H9 (cell line): Measurements from ENCODE around the gene TEAD1. TPM values are rescaled to one million over a fixed set of nuclear protein-coding genes. Genes with fewer than 3 reads are reported as not detected.
A peak's percentile ranks its signal among the peaks of the same experiment; 100 is the strongest.

ENCODE experiments used
- DNase-seq: peaks from one replicate; pipeline ENCODE4 v3.0.0-alpha.2; 2017
- H2AFZ ChIP-seq: one replicate; pipeline ENCODE4 v1.6.1; 2013; ENCODE audit warnings: mild to moderate bottlenecking, low read length, control low read depth, moderate library complexity
- H2AK5ac ChIP-seq: 2 replicates; pipeline ENCODE4 v1.6.1; 2013; ENCODE audit warnings: low read length, control low read depth, mixed read lengths; ENCODE audit not compliant: insufficient read length
- H2BK120ac ChIP-seq: one replicate; pipeline ENCODE4 v1.6.1; 2013; ENCODE audit warnings: low read depth, mild to moderate bottlenecking, low read length, control low read depth, inconsistent platforms; ENCODE audit not compliant: poor library complexity, severe bottlenecking
- H2BK12ac ChIP-seq: 2 replicates; pipeline ENCODE4 v1.6.1; 2013; ENCODE audit warnings: low read length, control low read depth, mixed read lengths, low read depth; ENCODE audit not compliant: insufficient read length
- H2BK15ac ChIP-seq: 2 replicates; pipeline ENCODE4 v1.6.1; 2013; ENCODE audit warnings: low read depth, low read length, control low read depth
- H2BK20ac ChIP-seq: one replicate; pipeline ENCODE4 v1.6.1; 2013; ENCODE audit warnings: low read depth, mild to moderate bottlenecking, low read length, control low read depth, inconsistent platforms; ENCODE audit not compliant: poor library complexity, severe bottlenecking
- H2BK5ac ChIP-seq: 2 replicates; pipeline ENCODE4 v1.6.1; 2013; ENCODE audit warnings: low read length, control low read depth, mixed read lengths; ENCODE audit not compliant: insufficient read length
- H3K14ac ChIP-seq: 2 replicates; pipeline ENCODE4 v1.6.1; 2013; ENCODE audit warnings: low read length, control low read depth; ENCODE audit not compliant: insufficient read depth
- H3K18ac ChIP-seq: 2 replicates; pipeline ENCODE4 v1.6.1; 2013; ENCODE audit warnings: low read depth, mild to moderate bottlenecking, mixed read lengths, low read length, control low read depth; ENCODE audit not compliant: insufficient read length
- H3K23ac ChIP-seq: 2 replicates; pipeline ENCODE4 v1.6.1; 2013; ENCODE audit warnings: low read length, control low read depth, mixed read lengths, low read depth; ENCODE audit not compliant: insufficient read length
- H3K23me2 ChIP-seq: 2 replicates; pipeline ENCODE4 v1.6.1; 2013; ENCODE audit warnings: low read depth, mild to moderate bottlenecking, mixed read lengths, low read length, control low read depth; ENCODE audit not compliant: insufficient read length, poor library complexity, severe bottlenecking
- H3K27ac ChIP-seq: 2 replicates; pipeline ENCODE4 v1.5.1; 2013; ENCODE audit warnings: low read length, control low read depth, mixed read lengths, low read depth; ENCODE audit not compliant: insufficient read length
- H3K27me3 ChIP-seq: 2 replicates; pipeline ENCODE4 v1.6.1; 2013; ENCODE audit warnings: low read length, control low read depth, inconsistent platforms; ENCODE audit not compliant: insufficient read depth
- H3K4ac ChIP-seq: 2 replicates; pipeline ENCODE4 v1.6.1; 2013; ENCODE audit warnings: low read depth, mild to moderate bottlenecking, control low read depth, inconsistent platforms, low read length, moderate library complexity
- H3K4me1 ChIP-seq: 2 replicates; pipeline ENCODE4 v1.6.1; 2013; ENCODE audit warnings: low read length, control low read depth, inconsistent platforms; ENCODE audit not compliant: insufficient read depth
- H3K4me2 ChIP-seq: 2 replicates; pipeline ENCODE4 v1.6.1; 2013; ENCODE audit warnings: low read length, control low read depth, mixed read lengths; ENCODE audit not compliant: insufficient read length, insufficient read depth
- H3K56ac ChIP-seq: 2 replicates; pipeline ENCODE4 v1.6.1; 2013; ENCODE audit warnings: low read depth, mild to moderate bottlenecking, mixed read lengths, low read length, control low read depth; ENCODE audit not compliant: insufficient read length
- H3K79me1 ChIP-seq: 2 replicates; pipeline ENCODE4 v1.6.1; 2013; ENCODE audit warnings: low read depth, mild to moderate bottlenecking, moderate library complexity, low read length, control low read depth, inconsistent platforms; ENCODE audit not compliant: insufficient read depth, poor library complexity, severe bottlenecking
- H3K79me2 ChIP-seq: 2 replicates; pipeline ENCODE4 v1.6.1; 2013; ENCODE audit warnings: low read length, control low read depth, inconsistent platforms; ENCODE audit not compliant: insufficient read depth
- H3K9ac ChIP-seq: 2 replicates; pipeline ENCODE4 v1.6.1; 2013; ENCODE audit warnings: low read length, control low read depth, mixed read lengths; ENCODE audit not compliant: insufficient read length; ENCODE audit errors: extremely low read depth
- H3K9me3 ChIP-seq: one replicate; pipeline ENCODE4 v1.6.1; 2013; ENCODE audit warnings: low read depth, low read length, inconsistent platforms; ENCODE audit not compliant: control insufficient read depth
- H3T11ph ChIP-seq: one replicate; pipeline ENCODE4 v1.6.1; 2013; ENCODE audit warnings: mild to moderate bottlenecking, low read length, control low read depth, inconsistent platforms
- H4K20me1 ChIP-seq: one replicate; pipeline ENCODE4 v1.6.1; 2013; ENCODE audit not compliant: control insufficient read depth, insufficient read length, insufficient read depth
- H4K5ac ChIP-seq: 2 replicates; pipeline ENCODE4 v1.6.1; 2013; ENCODE audit warnings: low read depth, mild to moderate bottlenecking, mixed read lengths, low read length, control low read depth; ENCODE audit not compliant: insufficient read length
- H4K8ac ChIP-seq: replicated peaks from 2 replicates; pipeline ENCODE4 v1.6.1; 2013; ENCODE audit warnings: low read length, control low read depth, mixed read lengths, low read depth; ENCODE audit not compliant: insufficient read length
- H4K91ac ChIP-seq: 2 replicates; pipeline ENCODE4 v1.6.1; 2013; ENCODE audit warnings: low read depth, mild to moderate bottlenecking, moderate library complexity, mixed read lengths, low read length, control low read depth; ENCODE audit not compliant: insufficient read length
- H3K27ac Mint-ChIP-seq, 3 experiments: 2 replicates in 2 of 3; 3 replicates in 1 of 3; pipeline ENCODE4 v1.8.0; 2020 to 2021; ENCODE audit warnings: mixed read lengths in 3 of 3, mild to moderate bottlenecking in 1 of 3, moderate library complexity in 1 of 3
- H3K27me3 Mint-ChIP-seq: 2 replicates; pipeline ENCODE4 v1.8.0; 2021; ENCODE audit warnings: low read depth, mild to moderate bottlenecking, moderate library complexity, mixed read lengths
- H3K36me3 Mint-ChIP-seq, 3 experiments: 2 replicates in 2 of 3; 3 replicates in 1 of 3; pipeline ENCODE4 v1.8.0; 2020 to 2021; ENCODE audit warnings: low read depth in 3 of 3, mixed read lengths in 3 of 3; ENCODE audit not compliant: insufficient read depth in 1 of 3
- H3K4me1 Mint-ChIP-seq, 2 experiments: 2 replicates each; pipeline ENCODE4 v1.8.0; 2020; ENCODE audit warnings: mixed read lengths in 2 of 2
- H3K4me3 Mint-ChIP-seq, 2 experiments: 2 replicates in 1 of 2; 3 replicates in 1 of 2; pipeline ENCODE4 v1.8.0; 2020 to 2021; ENCODE audit warnings: mild to moderate bottlenecking in 2 of 2, mixed read lengths in 2 of 2, moderate library complexity in 1 of 2
- H3K9me3 Mint-ChIP-seq, 2 experiments: 2 replicates in 1 of 2; 3 replicates in 1 of 2; pipeline ENCODE4 v1.8.0; 2020; ENCODE audit warnings: mild to moderate bottlenecking in 2 of 2, mixed read lengths in 2 of 2, moderate library complexity in 1 of 2
- CTCF ChIP-seq: fragments of 200-600 bp; sonication (generic); conservative IDR thresholded peaks from 3 replicates; pipeline ENCODE4 v1.8.0; 2021; ENCODE audit warnings: antibody characterized with exemption, mild to moderate bottlenecking
- WGBS: extraction: QIAGEN DNeasy Blood & Tissue Kit; methylation state at CpG from one replicate; pipeline ENCODE4 v1.1.7; 2013; ENCODE audit warnings: missing lambda C conversion rate, low lambda C conversion rate, mixed read lengths; ENCODE audit not compliant: insufficient read length; ENCODE audit errors: extremely low coverage; 5-methylcytosine and 5-hydroxymethylcytosine counted together
- total RNA-seq: library from RNA; stranded (reverse); gene quantifications from 2 replicates; pipeline ENCODE4 v1.2.1, GENCODE V29; 2021

The TEAD1 gene
- total RNA-seq, 1 experiment from 2014 or later, result 75.1 TPM

- Histone ChIP-seq H2BK20ac (no peak overlapping the region), H3K4ac (no peak overlapping the region), H4K91ac (no peak overlapping the region), H3K9ac (peak overlapping the region; percentile 32), H2BK15ac (no peak overlapping the region), H3K9me3 (no peaks in the 10 kb centered on the region), H3K4me1 (peaks cover 21% of the 10 kb centered on the region), H3K23me2 (peaks cover 7% of the 10 kb centered on the region), H2BK5ac (no peak overlapping the region), H3K23ac (no peak overlapping the region), H4K8ac (no peak overlapping the region), H4K20me1 (no peaks in the 10 kb centered on the region), H3K18ac (peak overlapping the region; percentile 28), H4K5ac (no peak overlapping the region), H3K4me2 (peak overlapping the region; percentile 87), H3K79me1 (no peaks in the 10 kb centered on the region), H2BK12ac (no peak overlapping the region), H3K27ac (peak overlapping the region; percentile 83), H2AK5ac (no peak overlapping the region), H2AFZ (no peak overlapping the region), H3T11ph (no peak overlapping the region), H3K79me2 (peaks cover 3% of the 10 kb centered on the region; the same call in 1 of the 2 replicates), H3K27me3 (no peaks in the 10 kb centered on the region), H2BK120ac (no peak overlapping the region), H3K14ac (0 out of 2 replicates have a peak overlapping the region, but pooled peaks have one; percentile 37), H3K56ac (no peak overlapping the region)
- H3K4me3 Mint-ChIP-seq, result peak overlapping the region; percentile 73 to 82
- no peaks in the 10 kb centered on the region for H3K27me3 Mint-ChIP-seq
- H3K9me3 Mint-ChIP-seq, result no peaks in the 10 kb centered on the region; a peak in 1 of 5 replicates
- peak overlapping the region; percentile 98 to 99 (median 98) for H3K27ac Mint-ChIP-seq
- no peak; the same call in 2 of the 3 replicates for TF ChIP-seq CTCF
- no CpG with 5 or more reads among the region's 17 CpGs for WGBS
- H3K4me1 Mint-ChIP-seq, result peaks cover 79 to 87% of the 10 kb centered on the region in 2 experiments
- H3K36me3 Mint-ChIP-seq, result peaks cover 0 to 9% (median 3%) of the 10 kb centered on the region in 3 experiments; a peak in 3 of 7 replicates
- peak; percentile 63 for DNase-seq
Observed at GRCh38 chr11:12827929-12828812, 153.9 kb downstream of the TEAD1 start.
